ENCODE results near the gene FBN3.

DNA sequence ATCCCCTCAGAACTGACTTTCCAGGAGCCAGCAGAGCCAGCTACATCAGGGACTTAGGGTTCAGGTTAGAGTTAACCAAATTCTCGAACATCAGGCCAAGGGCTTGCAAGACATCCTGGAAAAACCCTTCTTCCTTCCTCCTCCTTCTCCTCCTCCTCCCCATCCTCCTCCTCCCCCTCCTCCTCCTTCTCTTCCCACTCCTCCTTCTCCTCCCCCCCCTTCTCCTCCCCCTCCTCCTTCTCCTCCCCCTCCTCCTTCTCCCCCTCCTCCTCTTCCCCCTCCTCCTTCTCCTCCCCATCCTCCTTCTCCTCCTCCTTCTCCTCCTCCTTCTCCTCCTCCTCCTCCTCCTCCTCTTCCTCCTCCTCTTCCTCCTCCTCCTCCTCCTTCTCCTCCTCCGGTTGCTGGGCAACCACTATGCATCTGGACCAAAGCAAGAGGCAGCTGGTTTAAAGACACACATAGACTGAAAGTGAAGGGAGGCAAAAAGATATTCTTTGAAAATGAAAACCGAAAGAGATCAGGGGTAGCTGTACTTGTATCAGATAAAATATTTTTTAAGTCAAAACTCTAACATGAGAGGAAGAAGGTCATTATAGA lies 102.7 kb downstream of the FBN3 start:
- TF ChIP-seq CTCF (IDR thresholded peaks at IDR 0.05) (no peak), POLR2A (IDR thresholded peaks at IDR 0.05) (no peak)

All from stomach (tissue), 4 donors.